Neural cell (in vitro differentiated cells): Measurements from ENCODE around the gene TTYH3. TPM values are rescaled to one million over a fixed set of nuclear protein-coding genes. Genes with fewer than 3 reads are reported as not detected.
"Not testable (repeated sequence)": the region's sequence is repeated elsewhere in the genome, so short reads cannot be mapped to it uniquely, and the experiment has no call there.

ENCODE experiments used
- H2AFZ ChIP-seq: fragments of 200-600, 300-800 bp; sonication (generic), shearing (Covaris generic); 2 replicates; pipeline ENCODE4 v1.6.0; 2014; ENCODE audit warnings: low read depth, mild to moderate bottlenecking, antibody characterized with exemption, low read length, moderate library complexity
- H3F3A ChIP-seq: fragments of 200-600 bp; shearing (Covaris generic); 2 replicates; pipeline ENCODE4 v1.6.1; 2016; ENCODE audit warnings: mild to moderate bottlenecking, moderate library complexity, mixed read lengths, antibody characterized with exemption, low read length; ENCODE audit not compliant: insufficient read depth, poor library complexity, severe bottlenecking
- H3K27ac ChIP-seq: fragments of 200-600, 300-800 bp; sonication (generic), shearing (Covaris generic); 2 replicates; pipeline ENCODE4 v1.5.1; 2014; ENCODE audit warnings: mild to moderate bottlenecking, low read length, moderate library complexity
- H3K27me3 ChIP-seq: fragments of 300-800, 200-600 bp; sonication (generic), shearing (Covaris generic); 2 replicates; pipeline ENCODE4 v1.6.0; 2014; ENCODE audit warnings: mild to moderate bottlenecking, low read depth, low read length, moderate library complexity; ENCODE audit not compliant: insufficient read depth
- H3K36me3 ChIP-seq: fragments of 300-800, 200-600 bp; sonication (generic), shearing (Covaris generic); 2 replicates; pipeline ENCODE4 v1.5.1; 2014; ENCODE audit warnings: mild to moderate bottlenecking, antibody characterized with exemption, low read length, moderate library complexity; ENCODE audit not compliant: insufficient read depth
- H3K4me2 ChIP-seq: fragments of 300-800, 200-600 bp; sonication (generic), shearing (Covaris generic); 2 replicates; pipeline ENCODE4 v1.6.0; 2014; ENCODE audit warnings: mild to moderate bottlenecking, low read length
- H3K4me3 ChIP-seq: fragments of 300-800, 200-600 bp; sonication (generic), shearing (Covaris generic); 2 replicates; pipeline ENCODE4 v1.5.1; 2014; ENCODE audit warnings: mild to moderate bottlenecking, low read length, moderate library complexity
- H3K79me2 ChIP-seq: fragments of 200-600 bp; shearing (Covaris generic); replicated peaks from 2 replicates; pipeline ENCODE4 v1.6.0; 2014; ENCODE audit warnings: mild to moderate bottlenecking, low read length, moderate library complexity; ENCODE audit not compliant: insufficient read depth
- H3K9ac ChIP-seq: fragments of 300-800, 200-600 bp; sonication (generic), shearing (Covaris generic); 2 replicates; pipeline ENCODE4 v1.6.1; 2016; ENCODE audit warnings: mild to moderate bottlenecking, low read length, mixed read lengths
- H3K9me2 ChIP-seq: fragments of 200-600 bp; shearing (Covaris generic); 2 replicates; pipeline ENCODE4 v1.6.1; 2016; ENCODE audit warnings: mild to moderate bottlenecking, low read length, mixed read lengths; ENCODE audit not compliant: insufficient read depth
- H3K9me3 ChIP-seq: fragments of 200-600, 300-800 bp; sonication (generic), shearing (Covaris generic); 2 replicates; pipeline ENCODE4 v1.6.1; 2016; ENCODE audit warnings: mild to moderate bottlenecking, mixed run types, low read length, moderate library complexity, mixed read lengths
- H4K20me1 ChIP-seq: fragments of 200-600 bp; shearing (Covaris generic); 2 replicates; pipeline ENCODE4 v1.6.1; 2016; ENCODE audit warnings: mild to moderate bottlenecking, mixed run types; ENCODE audit not compliant: insufficient read depth
- EP300 ChIP-seq: fragments of 450-650 bp; conservative IDR thresholded peaks from 2 replicates; pipeline ENCODE4 v1.6.1; 2014; ENCODE audit warnings: antibody characterized with exemption, mild to moderate bottlenecking, moderate library complexity; ENCODE audit not compliant: poor library complexity, severe bottlenecking
- EZH2 ChIP-seq: fragments of 200-600, 300-800 bp; shearing (Covaris generic), sonication (generic); IDR thresholded peaks from 2 replicates; pipeline ENCODE4 v1.6.1; 2014; ENCODE audit warnings: antibody characterized with exemption, low read length, borderline replicate concordance, mild to moderate bottlenecking; ENCODE audit not compliant: insufficient read depth, poor library complexity, severe bottlenecking
- MXI1 ChIP-seq: fragments of 450-650 bp; conservative IDR thresholded peaks from 2 replicates; pipeline ENCODE4 v1.6.1; 2014; ENCODE audit warnings: antibody characterized with exemption, mild to moderate bottlenecking; ENCODE audit not compliant: poor library complexity, severe bottlenecking
- POLR2AphosphoS5 ChIP-seq: IDR thresholded peaks from 2 replicates; pipeline ENCODE4 v1.6.1; 2012
- RAD21 ChIP-seq: fragments of 450-650 bp; conservative IDR thresholded peaks from 2 replicates; pipeline ENCODE4 v1.6.1; 2014; ENCODE audit warnings: antibody characterized with exemption, mild to moderate bottlenecking, moderate library complexity
- SMC3 ChIP-seq: fragments of 450-650 bp; conservative IDR thresholded peaks from 2 replicates; pipeline ENCODE4 v1.6.1; 2014; ENCODE audit warnings: antibody characterized with exemption, mild to moderate bottlenecking, moderate library complexity; ENCODE audit not compliant: poor library complexity
- TAF1 ChIP-seq: IDR thresholded peaks from 2 replicates; pipeline ENCODE4 v1.6.1; 2012; ENCODE audit warnings: low read depth
- polyA plus RNA-seq: library from polyadenylated mRNA; depleted of rRNA; stranded (reverse); fragments of >200 nt; gene quantifications from 2 replicates; pipeline ENCODE4 v1.2.3, GENCODE V29; 2014
- TF ChIP-seq, protein P1 (sequence below): IDR thresholded peaks from 2 replicates; pipeline ENCODE4 v1.6.1; 2012; ENCODE audit warnings: borderline replicate concordance

The TTYH3 gene
- polyA plus RNA-seq, 1 donor from 2014 or later = 17.0 TPM

GRCh38 chr7:2673934-2674333 lies 42.1 kb downstream of the TTYH3 start:
- no peaks in the 10 kb centered on the region for H4K20me1 ChIP-seq
- H3K36me3 ChIP-seq = no peaks in the 10 kb centered on the region
- H3K79me2 ChIP-seq = no peaks in the 10 kb centered on the region
- H3F3A ChIP-seq = no peaks in the 10 kb centered on the region
- H3K9ac ChIP-seq = no peak overlapping the region
- H2AFZ ChIP-seq = no peak overlapping the region
- H3K27me3 ChIP-seq = no peaks in the 10 kb centered on the region
- no peak overlapping the region for H3K4me3 ChIP-seq
- H3K9me3 ChIP-seq = no peaks in the 10 kb centered on the region
- H3K27ac ChIP-seq = no peak overlapping the region
- no peaks in the 10 kb centered on the region for H3K9me2 ChIP-seq
- TF ChIP-seq EP300 (no peak), SMC3 (no peak), MXI1 (no peak), TAF1 (no peak), POLR2AphosphoS5 (no peak), RAD21 (no peak)
- TF ChIP-seq, protein P1, sequence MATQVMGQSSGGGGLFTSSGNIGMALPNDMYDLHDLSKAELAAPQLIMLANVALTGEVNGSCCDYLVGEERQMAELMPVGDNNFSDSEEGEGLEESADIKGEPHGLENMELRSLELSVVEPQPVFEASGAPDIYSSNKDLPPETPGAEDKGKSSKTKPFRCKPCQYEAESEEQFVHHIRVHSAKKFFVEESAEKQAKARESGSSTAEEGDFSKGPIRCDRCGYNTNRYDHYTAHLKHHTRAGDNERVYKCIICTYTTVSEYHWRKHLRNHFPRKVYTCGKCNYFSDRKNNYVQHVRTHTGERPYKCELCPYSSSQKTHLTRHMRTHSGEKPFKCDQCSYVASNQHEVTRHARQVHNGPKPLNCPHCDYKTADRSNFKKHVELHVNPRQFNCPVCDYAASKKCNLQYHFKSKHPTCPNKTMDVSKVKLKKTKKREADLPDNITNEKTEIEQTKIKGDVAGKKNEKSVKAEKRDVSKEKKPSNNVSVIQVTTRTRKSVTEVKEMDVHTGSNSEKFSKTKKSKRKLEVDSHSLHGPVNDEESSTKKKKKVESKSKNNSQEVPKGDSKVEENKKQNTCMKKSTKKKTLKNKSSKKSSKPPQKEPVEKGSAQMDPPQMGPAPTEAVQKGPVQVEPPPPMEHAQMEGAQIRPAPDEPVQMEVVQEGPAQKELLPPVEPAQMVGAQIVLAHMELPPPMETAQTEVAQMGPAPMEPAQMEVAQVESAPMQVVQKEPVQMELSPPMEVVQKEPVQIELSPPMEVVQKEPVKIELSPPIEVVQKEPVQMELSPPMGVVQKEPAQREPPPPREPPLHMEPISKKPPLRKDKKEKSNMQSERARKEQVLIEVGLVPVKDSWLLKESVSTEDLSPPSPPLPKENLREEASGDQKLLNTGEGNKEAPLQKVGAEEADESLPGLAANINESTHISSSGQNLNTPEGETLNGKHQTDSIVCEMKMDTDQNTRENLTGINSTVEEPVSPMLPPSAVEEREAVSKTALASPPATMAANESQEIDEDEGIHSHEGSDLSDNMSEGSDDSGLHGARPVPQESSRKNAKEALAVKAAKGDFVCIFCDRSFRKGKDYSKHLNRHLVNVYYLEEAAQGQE = no peak
- H3K4me2 ChIP-seq = no peak overlapping the region

DNA sequence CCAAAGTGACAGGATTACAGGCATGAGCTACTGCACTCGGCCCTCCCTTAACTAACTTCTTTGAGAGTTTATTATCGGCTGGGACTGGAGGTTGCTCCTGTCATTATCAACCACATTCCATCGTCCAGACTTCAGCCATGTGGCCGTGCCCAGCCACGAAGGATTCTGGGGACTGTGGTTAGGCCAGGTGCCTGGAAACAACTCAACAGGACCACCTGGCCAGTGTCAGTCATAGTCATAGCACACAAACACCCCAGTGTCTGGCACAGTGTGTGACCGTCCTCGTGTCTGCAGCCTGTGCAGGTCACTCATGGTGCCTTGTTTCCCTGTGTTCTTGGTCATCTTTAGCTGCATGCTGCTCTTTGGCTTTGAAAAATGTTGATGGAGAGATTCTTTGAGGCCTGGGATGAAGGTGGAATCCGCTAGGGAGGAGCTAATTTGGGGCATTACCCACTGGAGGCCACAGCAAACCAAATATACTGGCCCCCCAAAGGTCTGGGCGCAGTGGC lies 43.5 kb downstream of the TTYH3 start:
- Histone ChIP-seq H3K4me2 (no peak overlapping the region), H3K9me3 (no peaks in the 10 kb centered on the region), H3K27ac (no peak overlapping the region), H3K9ac (no peak overlapping the region), H3K4me3 (no peak overlapping the region), H2AFZ (no peak overlapping the region), H3K9me2 (no peaks in the 10 kb centered on the region), H3K36me3 (no peaks in the 10 kb centered on the region), H4K20me1 (no peaks in the 10 kb centered on the region), H3K27me3 (no peaks in the 10 kb centered on the region), H3K79me2 (no peaks in the 10 kb centered on the region), H3F3A (no peaks in the 10 kb centered on the region)
- no peak for TF ChIP-seq EZH2
- no peak for TF ChIP-seq POLR2AphosphoS5
- no peak for TF ChIP-seq SMC3
- no peak for TF ChIP-seq RAD21
- TF ChIP-seq TAF1 = no peak

- H3K9me3 ChIP-seq, H3K27me3 ChIP-seq, H2AFZ ChIP-seq, H3K9me2 ChIP-seq, H3K36me3 ChIP-seq, H4K20me1 ChIP-seq, H3K9ac ChIP-seq, H3F3A ChIP-seq, H3K4me2 ChIP-seq, H3K4me3 ChIP-seq, H3K27ac ChIP-seq, H3K79me2 ChIP-seq: not testable (repeated sequence)
Measured at GRCh38 chr7:2676576-2676975, 44.8 kb downstream of the TTYH3 start.

GRCh38 chr7:2678454-2678853 lies 46.7 kb downstream of the TTYH3 start:
- H3K27me3 ChIP-seq, H3K36me3 ChIP-seq, H3K9me2 ChIP-seq, H3K4me3 ChIP-seq, H3K9me3 ChIP-seq, H3K79me2 ChIP-seq, H3K4me2 ChIP-seq, H4K20me1 ChIP-seq, H3F3A ChIP-seq, H3K9ac ChIP-seq, H3K27ac ChIP-seq, H2AFZ ChIP-seq: not testable (repeated sequence)

- H2AFZ ChIP-seq, H3K27me3 ChIP-seq, H3K9ac ChIP-seq, H4K20me1 ChIP-seq, H3K27ac ChIP-seq, H3K79me2 ChIP-seq, H3K9me3 ChIP-seq, H3K9me2 ChIP-seq, H3K4me3 ChIP-seq, H3K4me2 ChIP-seq, H3F3A ChIP-seq, H3K36me3 ChIP-seq: not testable (repeated sequence)
Measured at GRCh38 chr7:2679135-2680127, 47.6 kb downstream of the TTYH3 start.
